ENCODE measurements around the gene SIRPD. TPM values are rescaled to one million over a fixed set of nuclear protein-coding genes. Genes with fewer than 3 reads are reported as not detected.
A peak's percentile ranks its signal among the peaks of the same experiment; 100 is the strongest.

The SIRPD gene
- total RNA-seq, 1 experiment from 2014 or later, result not detected

GRCh38 chr20:1494436-1494835 lies 63.1 kb downstream of the SIRPD start:
- no peak for DNase-seq (ENCODE audit: low spot score)

GRCh38 chr20:1493536-1493935 lies 64.0 kb downstream of the SIRPD start:
- DNase-seq (ENCODE audit: low spot score), result no peak

- DNase-seq (ENCODE audit: low spot score), result no peak
Measured at GRCh38 chr20:1491860-1492642, 65.5 kb downstream of the SIRPD start.

- DNase-seq (ENCODE audit: low spot score), result no peak
Measured at GRCh38 chr20:1491281-1491840, 66.1 kb downstream of the SIRPD start, which contains the start of gene SIRPB2. Gene SIRPB2 (minus strand): TSS chr20:1491420. CDS start chr20:1491359, 61 bp downstream.

- DNase-seq (ENCODE audit: low spot score), result no peak
Measured at GRCh38 chr20:1490643-1491195, 66.8 kb downstream of the SIRPD start.

GRCh38 chr20:1489764-1490436 lies 67.6 kb downstream of the SIRPD start:
- DNase-seq (ENCODE audit: low spot score), result no peak

- no peak for DNase-seq (ENCODE audit: low spot score)
Measured at GRCh38 chr20:1489325-1489724, 68.2 kb downstream of the SIRPD start.

GRCh38 chr20:1486566-1486965 lies 70.9 kb downstream of the SIRPD start:
- DNase-seq (ENCODE audit: low spot score), result no peak

- peak; percentile 67 for DNase-seq (ENCODE audit: low spot score)
Measured at GRCh38 chr20:1484438-1485116, 72.9 kb downstream of the SIRPD start.

Other genes with a start within 250 kb of the SIRPD start
- 0.29 and 0.56 TPM in 2 replicates for gene SDCBP2, start 228.6 kb downstream of the SIRPD start, total RNA-seq (2014; rRNA removed; shearing (Covaris generic))
- 124 and 134 TPM in 2 replicates for gene FKBP1A, start 164.7 kb downstream of the SIRPD start, total RNA-seq (2014; rRNA removed; shearing (Covaris generic))
- gene NSFL1C, start 90.9 kb downstream of the SIRPD start, total RNA-seq (2014; rRNA removed; shearing (Covaris generic)), result 31.9 and 38.2 TPM in 2 replicates
- gene SIRPB2, start 66.3 kb downstream of the SIRPD start, total RNA-seq (2014; rRNA removed; shearing (Covaris generic)), result not detected in 2 replicates
- gene SIRPB1, start 62.3 kb upstream of the SIRPD start, total RNA-seq (2014; rRNA removed; shearing (Covaris generic)), result 0.31 and 1.6 TPM in 2 replicates
- not detected in 2 replicates for gene SIRPG, start 100.1 kb upstream of the SIRPD start, total RNA-seq (2014; rRNA removed; shearing (Covaris generic))